Liver (tissue), 3 donors: ENCODE measurements around the gene ZNF541.

Experiments
- ATF3 ChIP-seq: IDR thresholded peaks from 2 replicates; pipeline ENCODE4 v1.6.1; 2016; ENCODE audit warnings: antibody characterized with exemption
- CTCF ChIP-seq: fragments of 150-350 bp; IDR thresholded peaks from 2 replicates; pipeline ENCODE4 v1.5.1; 2017; ENCODE audit warnings: improper control_type of control experiment, low read depth, low read length; ENCODE audit not compliant: missing input control
- EGR1 ChIP-seq, 2 donors: IDR thresholded peaks; 2 replicates each; pipeline ENCODE4 v1.6.1; 2016 to 2018; ENCODE audit warnings: antibody characterized with exemption in 2 of 2, low read depth in 2 of 2
- HNF4A ChIP-seq, 2 donors: conservative IDR thresholded peaks; 2 replicates each; pipeline ENCODE4 v1.6.1; 2016; ENCODE audit warnings: antibody characterized with exemption in 2 of 2, mild to moderate bottlenecking in 2 of 2
- JUND ChIP-seq, 2 donors: IDR thresholded peaks; 2 replicates each; pipeline ENCODE4 v1.6.1; 2016; ENCODE audit warnings: antibody characterized with exemption in 2 of 2
- REST ChIP-seq: IDR thresholded peaks from 2 replicates; pipeline ENCODE4 v1.6.1; 2016; ENCODE audit warnings: antibody characterized with exemption, mild to moderate bottlenecking
- SP1 ChIP-seq: IDR thresholded peaks from 2 replicates; pipeline ENCODE4 v1.6.1; 2018; ENCODE audit warnings: antibody characterized with exemption, mild to moderate bottlenecking
- TAF1 ChIP-seq: conservative IDR thresholded peaks from 2 replicates; pipeline ENCODE4 v1.6.1; 2016; ENCODE audit warnings: antibody characterized with exemption, mild to moderate bottlenecking
- YY1 ChIP-seq: IDR thresholded peaks from 2 replicates; pipeline ENCODE4 v1.6.1; 2016; ENCODE audit warnings: antibody characterized with exemption, mild to moderate bottlenecking
- ZBTB33 ChIP-seq: IDR thresholded peaks from 2 replicates; pipeline ENCODE4 v1.6.1; 2016; ENCODE audit warnings: antibody characterized with exemption
- donor health status: healthy.
- donor health status: healthy.

GRCh38 chr19:47544476-47544875, 28.5 kb downstream of the ZNF541 start:
- TF ChIP-seq REST (no peak), CTCF (no peak), ZBTB33 (no peak), JUND (IDR thresholded peaks at IDR 0.05) (no peak), SP1 (no peak), YY1 (no peak), HNF4A (conservative IDR thresholded peaks at IDR 0.05) (no peak), ATF3 (no peak), EGR1 (IDR thresholded peaks at IDR 0.05; ENCODE audit: low read depth in 2 of 2) (no peak), TAF1 (no peak)
